GM19397 (cell line): ENCODE results near the gene SLF2.

ENCODE experiments used
- ATAC-seq: cut with Tn5 transposase; IDR thresholded peaks from one replicate; pipeline ENCODE4 v1.9.1; 2021; ENCODE audit warnings: mild to moderate bottlenecking, moderate library complexity; ENCODE audit not compliant: unreplicated experiment

SLF2 gene

GRCh38 chr10:101012525-101013364 is 100.0 kb downstream of the SLF2 start:
- peak; percentile 67 for ATAC-seq

GRCh38 chr10:101013365-101013825 is 100.6 kb downstream of the SLF2 start:
- no peak for ATAC-seq

- ATAC-seq, result no peak
Observed at GRCh38 chr10:101014230-101014884, 101.6 kb downstream of the SLF2 start.
